Activated CD4-positive, alpha-beta T cell treated with anti-CD3 and anti-CD28 coated beads, Interleukin-2, amount 50 U/mL, for 24 hours (primary cell): ENCODE measurements around the gene PATL1.
"Not testable (repeated sequence)": the region's sequence is repeated elsewhere in the genome, so short reads cannot be mapped to it uniquely, and the experiment has no call there.

Experiments used
- DNase-seq, 2 donors: peaks; one replicate each; pipeline ENCODE4 v3.0.0-alpha.2; 2020; ENCODE audit warnings: low read depth in 1 of 2, low spot score in 1 of 2

Gene PATL1, protein sequence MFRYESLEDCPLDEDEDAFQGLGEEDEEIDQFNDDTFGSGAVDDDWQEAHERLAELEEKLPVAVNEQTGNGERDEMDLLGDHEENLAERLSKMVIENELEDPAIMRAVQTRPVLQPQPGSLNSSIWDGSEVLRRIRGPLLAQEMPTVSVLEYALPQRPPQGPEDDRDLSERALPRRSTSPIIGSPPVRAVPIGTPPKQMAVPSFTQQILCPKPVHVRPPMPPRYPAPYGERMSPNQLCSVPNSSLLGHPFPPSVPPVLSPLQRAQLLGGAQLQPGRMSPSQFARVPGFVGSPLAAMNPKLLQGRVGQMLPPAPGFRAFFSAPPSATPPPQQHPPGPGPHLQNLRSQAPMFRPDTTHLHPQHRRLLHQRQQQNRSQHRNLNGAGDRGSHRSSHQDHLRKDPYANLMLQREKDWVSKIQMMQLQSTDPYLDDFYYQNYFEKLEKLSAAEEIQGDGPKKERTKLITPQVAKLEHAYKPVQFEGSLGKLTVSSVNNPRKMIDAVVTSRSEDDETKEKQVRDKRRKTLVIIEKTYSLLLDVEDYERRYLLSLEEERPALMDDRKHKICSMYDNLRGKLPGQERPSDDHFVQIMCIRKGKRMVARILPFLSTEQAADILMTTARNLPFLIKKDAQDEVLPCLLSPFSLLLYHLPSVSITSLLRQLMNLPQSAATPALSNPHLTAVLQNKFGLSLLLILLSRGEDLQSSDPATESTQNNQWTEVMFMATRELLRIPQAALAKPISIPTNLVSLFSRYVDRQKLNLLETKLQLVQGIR

GRCh38 chr11:59668950-59669610, at the start of gene PATL1:
Gene PATL1 (minus strand): TSS chr11:59669037. CDS start chr11:59668895, 142 bp downstream.
- DNase-seq: peak; percentile 93 to 97

GRCh38 chr11:59716051-59716450, 47.2 kb upstream of the PATL1 start:
- DNase-seq: no peak

DNA sequence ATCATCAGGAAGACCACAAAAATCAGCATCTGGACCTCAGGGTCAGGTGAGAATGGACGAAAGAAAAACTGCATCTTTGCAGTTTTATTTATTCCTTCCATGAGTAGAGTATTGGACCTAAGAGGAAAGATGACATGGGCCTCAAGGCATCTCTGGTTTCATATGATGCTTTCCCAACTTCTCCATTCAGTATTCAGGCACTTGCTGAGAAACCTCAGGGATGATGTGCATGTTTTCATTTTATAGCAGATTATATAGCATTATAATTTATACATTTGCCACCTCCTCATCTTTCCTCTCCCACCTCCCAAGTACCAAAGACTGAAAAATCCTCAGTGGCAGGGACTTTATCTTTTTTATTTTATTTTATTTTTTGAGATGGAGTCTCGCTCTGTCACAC, 44.9 kb upstream of the PATL1 start, which contains the start of gene OR10V1:
Gene OR10V1, minus strand, starts transcription at position 101 of the 400 bp plus-strand sequence. Its CDS starts 0 bp downstream, at position 101.
- DNase-seq: no peak

DNA sequence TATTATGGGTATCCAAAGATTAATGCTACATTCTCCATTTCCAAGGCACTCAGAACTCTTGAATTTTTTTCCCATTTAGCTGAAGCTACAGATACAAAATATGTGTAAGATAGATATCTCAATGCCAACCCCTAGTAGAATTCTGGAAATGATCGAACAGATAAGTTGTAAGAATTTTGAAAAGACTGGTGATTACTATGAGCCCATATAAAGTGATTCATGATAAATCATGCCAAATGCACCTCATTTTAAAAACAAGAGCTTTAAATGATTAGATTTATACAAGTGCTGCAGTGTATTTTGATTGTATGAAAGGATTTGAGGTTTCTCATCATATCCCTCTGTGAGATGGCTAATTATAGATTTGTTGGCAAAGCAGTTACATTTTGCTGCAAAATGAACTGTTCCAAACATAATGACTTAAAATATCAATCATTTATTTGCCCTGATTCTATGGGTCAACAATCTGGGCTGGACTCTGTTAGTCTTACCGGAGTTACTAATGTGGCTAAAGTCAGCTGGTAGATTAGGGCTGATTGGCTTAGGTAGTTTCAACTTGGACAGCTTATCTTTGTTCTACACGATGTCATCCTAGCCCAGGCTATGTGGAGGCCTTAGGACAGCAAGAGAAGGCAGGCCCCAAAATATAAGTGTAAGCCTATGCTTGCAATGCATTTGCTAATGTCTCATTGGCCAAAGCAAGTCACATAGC, 41.5 kb upstream of the PATL1 start:
- no peak for DNase-seq

DNA sequence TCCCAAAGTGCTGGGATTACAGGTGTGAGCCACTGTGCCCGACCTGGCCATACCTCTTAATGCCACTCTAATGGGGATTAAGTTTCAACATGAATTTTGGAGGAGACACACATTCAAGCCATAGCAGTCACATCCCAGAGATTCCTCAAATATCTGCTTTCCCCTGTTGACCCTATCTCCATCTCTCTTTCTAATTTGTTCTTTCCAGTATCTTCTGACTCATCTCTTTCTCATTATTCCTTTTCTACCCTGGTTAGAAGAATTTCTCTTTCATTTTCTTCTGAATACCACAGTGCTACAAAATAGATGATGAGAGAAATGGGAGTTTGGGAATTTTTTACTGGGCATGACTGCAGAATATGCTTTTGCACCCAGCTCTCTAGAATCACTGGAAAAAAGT, 39.7 kb upstream of the PATL1 start:
- no peak for DNase-seq

GRCh38 chr11:59707371-59707770, 38.5 kb upstream of the PATL1 start:
- no peak for DNase-seq

GRCh38 chr11:59706518-59707285, 37.9 kb upstream of the PATL1 start:
- DNase-seq: no peak

- no peak for DNase-seq
Observed at GRCh38 chr11:59705294-59705693, 36.5 kb upstream of the PATL1 start.

- not testable (repeated sequence) for DNase-seq
Observed at GRCh38 chr11:59703515-59703914, 34.7 kb upstream of the PATL1 start.

GRCh38 chr11:59700157-59700556, 31.3 kb upstream of the PATL1 start:
- DNase-seq: not testable (repeated sequence)

DNA sequence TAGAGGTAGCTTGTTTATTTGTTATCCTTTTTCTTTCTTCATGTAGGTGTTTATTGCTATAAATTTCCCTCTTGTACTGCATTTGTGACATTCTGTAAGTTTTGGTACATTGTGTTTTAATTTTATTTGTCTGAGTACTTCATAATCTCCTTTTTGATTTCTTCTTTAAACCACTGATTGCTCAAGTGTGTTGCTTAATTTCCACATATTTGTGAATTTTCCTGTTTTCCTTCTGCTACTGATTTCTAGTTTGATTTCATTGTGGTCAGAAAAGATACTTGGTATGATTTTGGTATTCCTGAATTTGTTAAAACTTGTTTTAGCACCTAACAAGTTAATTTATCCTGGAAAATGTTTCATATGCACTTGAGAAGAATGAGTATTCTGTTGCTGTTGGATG, 29.7 kb upstream of the PATL1 start:
- no peak for DNase-seq

- no peak for DNase-seq
Observed at GRCh38 chr11:59692915-59693314, 24.1 kb upstream of the PATL1 start.

GRCh38 chr11:59691156-59691555, 22.3 kb upstream of the PATL1 start:
- no peak for DNase-seq

DNA sequence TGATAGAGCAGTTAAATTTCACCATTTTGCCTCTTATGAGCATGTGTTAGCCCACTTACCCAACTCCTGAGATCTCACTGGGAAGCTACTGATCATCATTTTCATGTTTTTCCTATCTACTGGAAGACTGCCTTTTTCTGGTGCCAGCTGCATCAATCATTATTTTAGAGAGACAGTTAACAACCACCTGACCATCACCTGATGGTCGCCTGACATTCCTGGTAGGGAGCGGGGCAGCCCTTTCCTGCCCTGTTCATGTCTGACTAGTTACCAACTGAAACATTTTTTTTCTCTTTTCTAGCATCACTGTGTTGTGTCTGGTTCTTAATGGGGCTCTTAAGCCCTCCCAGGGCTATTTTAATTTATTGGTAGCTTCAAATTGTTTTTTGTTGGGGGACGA, 20.2 kb upstream of the PATL1 start:
- DNase-seq: no peak

DNA sequence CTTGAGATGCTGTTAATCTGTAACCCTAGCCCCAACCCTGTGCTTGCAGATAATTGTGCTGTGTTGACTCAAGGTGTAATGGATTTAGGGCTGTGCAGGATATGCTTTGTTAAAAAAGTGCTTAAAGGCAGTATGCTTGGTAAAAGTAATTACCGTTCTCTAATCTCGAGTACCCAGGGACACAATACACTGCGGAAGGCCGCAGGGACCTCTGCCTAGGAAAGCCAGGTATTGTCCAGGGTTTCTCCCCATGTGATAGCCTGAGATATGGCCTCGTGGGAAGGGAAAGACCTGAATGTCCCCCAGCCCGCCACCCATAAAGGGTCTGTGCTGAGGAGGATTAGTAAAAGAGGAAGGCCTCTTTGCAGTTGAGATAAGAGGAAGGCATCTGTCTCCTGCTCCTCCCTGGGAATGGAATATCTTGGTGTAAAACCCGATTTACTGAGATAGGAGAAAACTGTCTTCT, 12.5 kb upstream of the PATL1 start:
- DNase-seq: not testable (repeated sequence)

DNA sequence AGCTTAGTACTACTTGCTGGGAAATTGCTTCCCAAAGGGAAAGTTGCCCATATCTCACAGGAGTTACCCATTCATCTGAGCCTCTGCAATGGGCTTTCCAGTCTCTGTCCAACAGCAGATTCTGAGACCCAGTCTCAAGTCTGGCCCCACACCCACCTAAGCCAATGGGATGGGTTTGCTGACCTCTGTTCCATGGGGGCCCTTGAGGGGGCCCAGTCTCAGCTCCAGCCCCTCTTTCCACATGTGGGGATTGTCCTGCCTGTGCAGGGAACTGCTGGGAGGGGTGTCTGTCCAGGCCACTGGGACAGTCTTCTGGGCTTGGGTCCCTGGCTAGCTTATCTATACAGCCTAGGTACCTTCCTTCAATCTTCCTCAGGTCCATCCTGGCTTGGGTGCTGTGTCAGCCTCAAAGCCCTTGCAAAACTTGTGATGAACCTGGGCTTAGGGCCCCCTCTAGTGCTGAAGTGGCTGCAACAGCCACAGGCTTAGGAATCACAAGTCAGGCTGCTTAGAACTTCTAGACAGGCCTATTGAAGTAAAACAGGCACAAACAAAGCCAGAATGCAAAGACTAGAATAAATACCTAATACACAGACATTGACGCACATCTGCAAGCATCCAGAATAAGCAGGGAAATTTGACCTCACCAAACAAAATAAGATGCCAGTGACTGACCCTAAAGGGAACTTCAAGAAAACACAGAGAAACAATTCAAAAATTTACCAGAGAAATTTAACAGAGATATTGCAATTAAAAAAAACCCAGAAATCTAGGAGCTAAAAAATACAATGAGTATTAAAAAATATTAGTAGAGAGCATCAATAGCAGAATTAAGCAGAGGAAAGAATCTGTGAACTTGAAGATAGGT, 11.7 kb upstream of the PATL1 start:
- DNase-seq: peak; percentile 9 to 50

GRCh38 chr11:59679347-59679746, 10.5 kb upstream of the PATL1 start:
- DNase-seq: no peak

GRCh38 chr11:59678813-59679165, 10.0 kb upstream of the PATL1 start:
- DNase-seq: no peak

GRCh38 chr11:59678118-59678812, 9.4 kb upstream of the PATL1 start:
- DNase-seq: no peak
